ENCODE data around the gene CLPTM1L.

DNA sequence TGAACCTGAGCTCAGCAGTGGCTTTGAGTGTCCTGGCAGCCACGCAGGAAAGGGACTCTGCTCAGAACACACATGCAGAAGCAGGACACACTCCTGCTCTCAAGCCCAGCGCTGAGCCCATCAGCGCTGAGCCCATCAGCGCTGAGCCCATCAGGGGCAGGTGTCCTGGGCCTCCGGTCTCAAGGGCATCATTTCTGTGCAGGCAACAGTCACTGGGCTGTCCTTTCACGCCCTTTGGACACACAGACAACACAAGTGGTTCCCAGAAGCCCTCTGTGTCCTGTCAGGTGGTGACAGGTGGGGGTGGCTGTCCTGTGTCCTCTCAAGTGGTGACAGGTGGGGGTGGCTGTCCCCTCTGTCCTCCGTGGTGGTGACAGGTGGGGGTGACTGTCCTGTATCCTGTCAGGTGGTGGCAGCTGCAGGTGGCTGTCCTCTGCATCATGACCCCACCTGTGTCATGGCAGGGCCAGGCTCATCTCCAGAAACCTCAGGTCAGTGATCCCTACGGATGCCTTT is 39.0 kb upstream of the CLPTM1L start:
- TF ChIP-seq CEBPB (IDR thresholded peaks at IDR 0.05) = no peak
- no peak for TF ChIP-seq RAD21 (conservative IDR thresholded peaks at IDR 0.05 in 1 of 2, IDR thresholded peaks at IDR 0.05 in 1 of 2)
- TF ChIP-seq, protein P1, sequence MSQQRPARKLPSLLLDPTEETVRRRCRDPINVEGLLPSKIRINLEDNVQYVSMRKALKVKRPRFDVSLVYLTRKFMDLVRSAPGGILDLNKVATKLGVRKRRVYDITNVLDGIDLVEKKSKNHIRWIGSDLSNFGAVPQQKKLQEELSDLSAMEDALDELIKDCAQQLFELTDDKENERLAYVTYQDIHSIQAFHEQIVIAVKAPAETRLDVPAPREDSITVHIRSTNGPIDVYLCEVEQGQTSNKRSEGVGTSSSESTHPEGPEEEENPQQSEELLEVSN (IDR thresholded peaks at IDR 0.05; ENCODE audit: borderline replicate concordance, low read depth) = no peak
- TF ChIP-seq, protein P2, sequence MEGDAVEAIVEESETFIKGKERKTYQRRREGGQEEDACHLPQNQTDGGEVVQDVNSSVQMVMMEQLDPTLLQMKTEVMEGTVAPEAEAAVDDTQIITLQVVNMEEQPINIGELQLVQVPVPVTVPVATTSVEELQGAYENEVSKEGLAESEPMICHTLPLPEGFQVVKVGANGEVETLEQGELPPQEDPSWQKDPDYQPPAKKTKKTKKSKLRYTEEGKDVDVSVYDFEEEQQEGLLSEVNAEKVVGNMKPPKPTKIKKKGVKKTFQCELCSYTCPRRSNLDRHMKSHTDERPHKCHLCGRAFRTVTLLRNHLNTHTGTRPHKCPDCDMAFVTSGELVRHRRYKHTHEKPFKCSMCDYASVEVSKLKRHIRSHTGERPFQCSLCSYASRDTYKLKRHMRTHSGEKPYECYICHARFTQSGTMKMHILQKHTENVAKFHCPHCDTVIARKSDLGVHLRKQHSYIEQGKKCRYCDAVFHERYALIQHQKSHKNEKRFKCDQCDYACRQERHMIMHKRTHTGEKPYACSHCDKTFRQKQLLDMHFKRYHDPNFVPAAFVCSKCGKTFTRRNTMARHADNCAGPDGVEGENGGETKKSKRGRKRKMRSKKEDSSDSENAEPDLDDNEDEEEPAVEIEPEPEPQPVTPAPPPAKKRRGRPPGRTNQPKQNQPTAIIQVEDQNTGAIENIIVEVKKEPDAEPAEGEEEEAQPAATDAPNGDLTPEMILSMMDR (IDR thresholded peaks at IDR 0.05) = no peak
- TF ChIP-seq POLR2A (IDR thresholded peaks at IDR 0.05; ENCODE audit: low read length) = no peak
- TF ChIP-seq, protein P3, sequence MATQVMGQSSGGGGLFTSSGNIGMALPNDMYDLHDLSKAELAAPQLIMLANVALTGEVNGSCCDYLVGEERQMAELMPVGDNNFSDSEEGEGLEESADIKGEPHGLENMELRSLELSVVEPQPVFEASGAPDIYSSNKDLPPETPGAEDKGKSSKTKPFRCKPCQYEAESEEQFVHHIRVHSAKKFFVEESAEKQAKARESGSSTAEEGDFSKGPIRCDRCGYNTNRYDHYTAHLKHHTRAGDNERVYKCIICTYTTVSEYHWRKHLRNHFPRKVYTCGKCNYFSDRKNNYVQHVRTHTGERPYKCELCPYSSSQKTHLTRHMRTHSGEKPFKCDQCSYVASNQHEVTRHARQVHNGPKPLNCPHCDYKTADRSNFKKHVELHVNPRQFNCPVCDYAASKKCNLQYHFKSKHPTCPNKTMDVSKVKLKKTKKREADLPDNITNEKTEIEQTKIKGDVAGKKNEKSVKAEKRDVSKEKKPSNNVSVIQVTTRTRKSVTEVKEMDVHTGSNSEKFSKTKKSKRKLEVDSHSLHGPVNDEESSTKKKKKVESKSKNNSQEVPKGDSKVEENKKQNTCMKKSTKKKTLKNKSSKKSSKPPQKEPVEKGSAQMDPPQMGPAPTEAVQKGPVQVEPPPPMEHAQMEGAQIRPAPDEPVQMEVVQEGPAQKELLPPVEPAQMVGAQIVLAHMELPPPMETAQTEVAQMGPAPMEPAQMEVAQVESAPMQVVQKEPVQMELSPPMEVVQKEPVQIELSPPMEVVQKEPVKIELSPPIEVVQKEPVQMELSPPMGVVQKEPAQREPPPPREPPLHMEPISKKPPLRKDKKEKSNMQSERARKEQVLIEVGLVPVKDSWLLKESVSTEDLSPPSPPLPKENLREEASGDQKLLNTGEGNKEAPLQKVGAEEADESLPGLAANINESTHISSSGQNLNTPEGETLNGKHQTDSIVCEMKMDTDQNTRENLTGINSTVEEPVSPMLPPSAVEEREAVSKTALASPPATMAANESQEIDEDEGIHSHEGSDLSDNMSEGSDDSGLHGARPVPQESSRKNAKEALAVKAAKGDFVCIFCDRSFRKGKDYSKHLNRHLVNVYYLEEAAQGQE (IDR thresholded peaks at IDR 0.05) = no peak
